SK-N-SH treated with all-trans-retinoic acid at 6 μM for 48 hours (cell line): Measurements from ENCODE around the gene RPL28.

Experiments used
- ARNTL ChIP-seq: fragments of 450-650 bp; formaldehyde crosslinking; IDR thresholded peaks from 2 replicates; pipeline ENCODE4 v1.5.0; 2020; ENCODE audit warnings: low read depth, mild to moderate bottlenecking, moderate library complexity, borderline replicate concordance
- CSDC2 ChIP-seq: fragments of 250-450 bp; sonication (Bioruptor Pico); IDR thresholded peaks from 2 replicates; pipeline ENCODE4 v1.5.0; 2020; ENCODE audit warnings: mild to moderate bottlenecking, moderate library complexity
- PPARA ChIP-seq: fragments of 250-450 bp; sonication (Bioruptor Pico); IDR thresholded peaks from 2 replicates; pipeline ENCODE4 v1.5.0; 2020; ENCODE audit warnings: mild to moderate bottlenecking, borderline replicate concordance
- RARB ChIP-seq: fragments of 250-450 bp; sonication (Bioruptor Pico); IDR thresholded peaks from 2 replicates; pipeline ENCODE4 v1.8.0; 2021; ENCODE audit warnings: mild to moderate bottlenecking, moderate library complexity
- ZFP3 ChIP-seq: fragments of 250-450 bp; sonication (Bioruptor Pico); IDR thresholded peaks from 2 replicates; pipeline ENCODE4 v1.5.0; 2020; ENCODE audit warnings: mild to moderate bottlenecking, moderate library complexity
- TF ChIP-seq, protein P1 (sequence below): fragments of 250-450 bp; sonication (Bioruptor Pico); IDR thresholded peaks from 2 replicates; pipeline ENCODE4 v1.5.1; 2020; ENCODE audit warnings: low read depth, mild to moderate bottlenecking, moderate library complexity
- TF ChIP-seq, protein P2 (sequence below): fragments of 250-450 bp; sonication (Bioruptor Pico); IDR thresholded peaks from 2 replicates; pipeline ENCODE4 v1.5.0; 2020; ENCODE audit warnings: mild to moderate bottlenecking, moderate library complexity
- TF ChIP-seq, protein P3 (sequence below): fragments of 250-450 bp; sonication (Bioruptor Pico); IDR thresholded peaks from 2 replicates; pipeline ENCODE4 v1.8.0; 2021; ENCODE audit warnings: low read depth, mild to moderate bottlenecking, moderate library complexity, borderline replicate concordance

- TF ChIP-seq, protein P1, sequence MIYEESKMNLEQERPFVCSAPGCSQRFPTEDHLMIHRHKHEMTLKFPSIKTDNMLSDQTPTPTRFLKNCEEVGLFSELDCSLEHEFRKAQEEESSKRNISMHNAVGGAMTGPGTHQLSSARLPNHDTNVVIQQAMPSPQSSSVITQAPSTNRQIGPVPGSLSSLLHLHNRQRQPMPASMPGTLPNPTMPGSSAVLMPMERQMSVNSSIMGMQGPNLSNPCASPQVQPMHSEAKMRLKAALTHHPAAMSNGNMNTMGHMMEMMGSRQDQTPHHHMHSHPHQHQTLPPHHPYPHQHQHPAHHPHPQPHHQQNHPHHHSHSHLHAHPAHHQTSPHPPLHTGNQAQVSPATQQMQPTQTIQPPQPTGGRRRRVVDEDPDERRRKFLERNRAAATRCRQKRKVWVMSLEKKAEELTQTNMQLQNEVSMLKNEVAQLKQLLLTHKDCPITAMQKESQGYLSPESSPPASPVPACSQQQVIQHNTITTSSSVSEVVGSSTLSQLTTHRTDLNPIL (CRISPR knock-in tag): no peak
- TF ChIP-seq, protein P2, sequence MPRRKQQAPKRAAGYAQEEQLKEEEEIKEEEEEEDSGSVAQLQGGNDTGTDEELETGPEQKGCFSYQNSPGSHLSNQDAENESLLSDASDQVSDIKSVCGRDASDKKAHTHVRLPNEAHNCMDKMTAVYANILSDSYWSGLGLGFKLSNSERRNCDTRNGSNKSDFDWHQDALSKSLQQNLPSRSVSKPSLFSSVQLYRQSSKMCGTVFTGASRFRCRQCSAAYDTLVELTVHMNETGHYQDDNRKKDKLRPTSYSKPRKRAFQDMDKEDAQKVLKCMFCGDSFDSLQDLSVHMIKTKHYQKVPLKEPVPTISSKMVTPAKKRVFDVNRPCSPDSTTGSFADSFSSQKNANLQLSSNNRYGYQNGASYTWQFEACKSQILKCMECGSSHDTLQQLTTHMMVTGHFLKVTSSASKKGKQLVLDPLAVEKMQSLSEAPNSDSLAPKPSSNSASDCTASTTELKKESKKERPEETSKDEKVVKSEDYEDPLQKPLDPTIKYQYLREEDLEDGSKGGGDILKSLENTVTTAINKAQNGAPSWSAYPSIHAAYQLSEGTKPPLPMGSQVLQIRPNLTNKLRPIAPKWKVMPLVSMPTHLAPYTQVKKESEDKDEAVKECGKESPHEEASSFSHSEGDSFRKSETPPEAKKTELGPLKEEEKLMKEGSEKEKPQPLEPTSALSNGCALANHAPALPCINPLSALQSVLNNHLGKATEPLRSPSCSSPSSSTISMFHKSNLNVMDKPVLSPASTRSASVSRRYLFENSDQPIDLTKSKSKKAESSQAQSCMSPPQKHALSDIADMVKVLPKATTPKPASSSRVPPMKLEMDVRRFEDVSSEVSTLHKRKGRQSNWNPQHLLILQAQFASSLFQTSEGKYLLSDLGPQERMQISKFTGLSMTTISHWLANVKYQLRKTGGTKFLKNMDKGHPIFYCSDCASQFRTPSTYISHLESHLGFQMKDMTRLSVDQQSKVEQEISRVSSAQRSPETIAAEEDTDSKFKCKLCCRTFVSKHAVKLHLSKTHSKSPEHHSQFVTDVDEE: no peak
- TF ChIP-seq PPARA (no peak), ZFP3 (CRISPR knock-in tag) (no peak), CSDC2 (CRISPR knock-in tag) (no peak), RARB (no peak), ARNTL (CRISPR knock-in tag) (no peak)
- TF ChIP-seq, protein P3, sequence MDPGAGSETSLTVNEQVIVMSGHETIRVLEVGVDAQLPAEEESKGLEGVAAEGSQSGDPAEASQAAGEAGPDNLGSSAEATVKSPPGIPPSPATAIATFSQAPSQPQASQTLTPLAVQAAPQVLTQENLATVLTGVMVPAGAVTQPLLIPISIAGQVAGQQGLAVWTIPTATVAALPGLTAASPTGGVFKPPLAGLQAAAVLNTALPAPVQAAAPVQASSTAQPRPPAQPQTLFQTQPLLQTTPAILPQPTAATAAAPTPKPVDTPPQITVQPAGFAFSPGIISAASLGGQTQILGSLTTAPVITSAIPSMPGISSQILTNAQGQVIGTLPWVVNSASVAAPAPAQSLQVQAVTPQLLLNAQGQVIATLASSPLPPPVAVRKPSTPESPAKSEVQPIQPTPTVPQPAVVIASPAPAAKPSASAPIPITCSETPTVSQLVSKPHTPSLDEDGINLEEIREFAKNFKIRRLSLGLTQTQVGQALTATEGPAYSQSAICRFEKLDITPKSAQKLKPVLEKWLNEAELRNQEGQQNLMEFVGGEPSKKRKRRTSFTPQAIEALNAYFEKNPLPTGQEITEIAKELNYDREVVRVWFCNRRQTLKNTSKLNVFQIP: no peak
Observed at GRCh38 chr19:55418185-55418584, 32.5 kb downstream of the RPL28 start.
